Cardiac muscle cell (in vitro differentiated cells and primary cell): Measurements from ENCODE around the gene CXCL17. TPM values are rescaled to one million over a fixed set of nuclear protein-coding genes. Genes with fewer than 3 reads are reported as not detected.

Experiments
- DNase-seq, 2 donors: peaks; one replicate each; pipeline versions ENCODE4 v3.0.0 to v3.0.0-alpha.2; 2010 to 2017; ENCODE audit warnings: low read depth in 1 of 2, low spot score in 1 of 2
- H3K27ac ChIP-seq: fragments of 200-600 bp; sonication (generic); 2 replicates; pipeline ENCODE4 v1.5.1; 2016
- H3K27me3 ChIP-seq: fragments of 200-600 bp; sonication (generic); 2 replicates; pipeline ENCODE4 v1.6.0; 2016; ENCODE audit warnings: control low read depth
- H3K36me3 ChIP-seq: fragments of 200-600 bp; sonication (generic); 2 replicates; pipeline ENCODE4 v1.5.1; 2016; ENCODE audit warnings: control low read depth
- H3K4me1 ChIP-seq: fragments of 200-600 bp; sonication (generic); 2 replicates; pipeline ENCODE4 v1.8.1; 2017; ENCODE audit warnings: low read depth, mild to moderate bottlenecking, mixed run types
- H3K4me3 ChIP-seq: fragments of 200-600 bp; sonication (generic); 2 replicates; pipeline ENCODE4 v1.5.1; 2016; ENCODE audit warnings: mild to moderate bottlenecking
- H3K9me3 ChIP-seq: fragments of 200-600 bp; sonication (generic); 2 replicates; pipeline ENCODE4 v1.5.1; 2017; ENCODE audit warnings: low read depth, mild to moderate bottlenecking, control low read depth
- polyA plus RNA-seq: library from polyadenylated mRNA; unstranded; fragments of >200 nt; fragmentation: Nextera tagmentation; extraction: Ambion mirVana; gene quantifications from 2 replicates; pipeline ENCODE4 v1.2.1, GENCODE V29; 2016
- total RNA-seq: library from RNA; depleted of rRNA; stranded (reverse); fragments of >200 nt; gene quantifications from 2 replicates; pipeline ENCODE4 v1.2.3, GENCODE V29; 2016
- TF ChIP-seq, protein P1 (sequence below): IDR thresholded peaks from 2 replicates; pipeline ENCODE4 v1.5.1; 2012; ENCODE audit warnings: low read depth, mild to moderate bottlenecking, low read length

The CXCL17 gene
- total and polyA plus RNA-seq, 2 experiments from 2014 or later, result 1.1 TPM; not detected in 1

DNA sequence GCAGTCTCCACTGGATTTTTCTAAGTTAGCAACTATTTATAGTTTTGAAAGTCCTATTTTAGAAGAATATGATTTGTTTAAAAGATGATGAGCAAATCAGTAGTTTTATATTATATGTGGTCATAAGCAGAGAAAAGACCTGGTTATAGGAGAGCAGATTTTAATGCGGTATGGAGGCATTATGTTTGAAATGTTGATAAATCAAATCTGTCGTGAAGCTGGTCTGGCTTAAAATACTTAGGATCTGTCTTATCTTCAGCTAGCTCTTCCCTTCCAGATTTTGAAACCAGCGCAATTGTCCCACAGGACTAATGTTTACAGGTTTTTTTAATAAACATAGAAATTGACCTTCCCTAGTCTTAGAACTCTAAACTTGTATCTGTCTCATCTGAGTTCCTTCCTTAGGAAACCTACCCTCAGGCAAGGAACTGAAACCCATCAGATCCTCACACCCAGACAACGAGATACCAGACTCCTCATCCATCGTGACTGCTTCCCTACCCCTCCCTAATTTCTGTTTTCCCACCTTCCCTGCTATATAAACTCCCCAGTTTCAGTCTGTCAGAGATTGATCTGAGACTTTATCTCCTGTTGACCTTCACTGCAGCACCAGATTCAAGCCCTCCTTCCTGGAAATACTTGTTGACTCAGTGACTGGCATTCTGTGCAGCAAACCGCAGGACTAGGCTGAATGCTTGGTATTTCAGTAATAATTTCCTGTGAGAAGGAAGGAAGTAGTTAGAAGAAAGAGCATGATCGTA is 37.8 kb upstream of the CXCL17 start:
- TF ChIP-seq, protein P1, sequence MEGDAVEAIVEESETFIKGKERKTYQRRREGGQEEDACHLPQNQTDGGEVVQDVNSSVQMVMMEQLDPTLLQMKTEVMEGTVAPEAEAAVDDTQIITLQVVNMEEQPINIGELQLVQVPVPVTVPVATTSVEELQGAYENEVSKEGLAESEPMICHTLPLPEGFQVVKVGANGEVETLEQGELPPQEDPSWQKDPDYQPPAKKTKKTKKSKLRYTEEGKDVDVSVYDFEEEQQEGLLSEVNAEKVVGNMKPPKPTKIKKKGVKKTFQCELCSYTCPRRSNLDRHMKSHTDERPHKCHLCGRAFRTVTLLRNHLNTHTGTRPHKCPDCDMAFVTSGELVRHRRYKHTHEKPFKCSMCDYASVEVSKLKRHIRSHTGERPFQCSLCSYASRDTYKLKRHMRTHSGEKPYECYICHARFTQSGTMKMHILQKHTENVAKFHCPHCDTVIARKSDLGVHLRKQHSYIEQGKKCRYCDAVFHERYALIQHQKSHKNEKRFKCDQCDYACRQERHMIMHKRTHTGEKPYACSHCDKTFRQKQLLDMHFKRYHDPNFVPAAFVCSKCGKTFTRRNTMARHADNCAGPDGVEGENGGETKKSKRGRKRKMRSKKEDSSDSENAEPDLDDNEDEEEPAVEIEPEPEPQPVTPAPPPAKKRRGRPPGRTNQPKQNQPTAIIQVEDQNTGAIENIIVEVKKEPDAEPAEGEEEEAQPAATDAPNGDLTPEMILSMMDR, result no peak
- Histone ChIP-seq H3K4me1 (no peaks in the 10 kb centered on the region), H3K27ac (no peak overlapping the region), H3K9me3 (no peaks in the 10 kb centered on the region), H3K4me3 (no peak overlapping the region), H3K36me3 (no peaks in the 10 kb centered on the region), H3K27me3 (no peaks in the 10 kb centered on the region)
- peak in 1 of 2 donors; percentile 74 for DNase-seq

DNA sequence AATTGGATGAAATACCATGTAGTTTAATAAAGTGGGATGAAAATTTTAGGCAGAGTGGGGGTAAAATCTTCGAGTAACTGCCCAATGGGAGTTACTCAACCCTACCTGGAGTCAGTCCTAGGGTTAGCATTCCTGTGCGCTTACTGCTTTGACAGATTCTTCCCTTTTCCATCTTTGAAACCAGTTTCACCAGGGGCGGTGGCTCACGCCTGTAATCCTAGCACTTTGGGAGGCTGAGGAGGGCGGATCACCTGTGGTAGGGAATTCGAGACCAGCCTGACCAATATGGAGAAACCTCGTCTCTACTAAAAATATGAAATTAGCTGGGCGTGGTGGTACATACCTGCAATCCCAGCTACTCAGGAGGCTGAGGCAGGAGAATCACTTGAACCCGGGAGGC is 37.0 kb upstream of the CXCL17 start:
- Histone ChIP-seq H3K36me3 (no peaks in the 10 kb centered on the region), H3K9me3 (no peaks in the 10 kb centered on the region), H3K4me1 (no peaks in the 10 kb centered on the region), H3K27me3 (no peaks in the 10 kb centered on the region), H3K27ac (no peak overlapping the region), H3K4me3 (no peak overlapping the region)
- TF ChIP-seq, protein P1, result no peak
- no peak for DNase-seq

DNA sequence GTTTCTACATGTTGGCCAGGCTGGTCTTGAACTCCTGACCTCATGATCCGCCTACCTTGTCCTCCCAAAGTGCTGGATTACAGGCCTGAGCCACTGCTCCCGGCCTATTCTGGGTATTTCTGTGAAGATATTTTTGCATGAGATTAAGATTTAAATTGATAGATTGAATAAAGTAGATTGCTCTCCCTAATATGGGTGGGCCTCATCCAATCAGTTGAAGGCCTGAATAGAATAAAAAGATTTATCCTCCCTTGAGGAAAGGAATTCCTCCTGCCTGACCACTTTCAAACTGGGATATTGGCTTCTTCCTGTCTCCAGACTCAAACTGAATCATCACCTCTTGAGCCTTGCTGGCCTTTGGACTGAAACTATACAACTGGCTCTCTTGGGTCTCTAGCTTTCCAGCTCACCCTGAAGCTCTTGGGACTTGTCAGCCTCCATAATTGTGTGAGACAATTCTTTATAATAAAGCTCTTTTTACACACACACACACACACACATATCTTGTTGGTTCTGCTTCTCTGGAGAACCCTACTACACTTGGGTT is 36.1 kb upstream of the CXCL17 start:
- Histone ChIP-seq H3K27me3 (no peaks in the 10 kb centered on the region), H3K9me3 (no peaks in the 10 kb centered on the region), H3K4me1 (no peaks in the 10 kb centered on the region), H3K4me3 (no peak overlapping the region), H3K27ac (no peak overlapping the region), H3K36me3 (no peaks in the 10 kb centered on the region)
- TF ChIP-seq, protein P1, result no peak
- no peak for DNase-seq

DNA sequence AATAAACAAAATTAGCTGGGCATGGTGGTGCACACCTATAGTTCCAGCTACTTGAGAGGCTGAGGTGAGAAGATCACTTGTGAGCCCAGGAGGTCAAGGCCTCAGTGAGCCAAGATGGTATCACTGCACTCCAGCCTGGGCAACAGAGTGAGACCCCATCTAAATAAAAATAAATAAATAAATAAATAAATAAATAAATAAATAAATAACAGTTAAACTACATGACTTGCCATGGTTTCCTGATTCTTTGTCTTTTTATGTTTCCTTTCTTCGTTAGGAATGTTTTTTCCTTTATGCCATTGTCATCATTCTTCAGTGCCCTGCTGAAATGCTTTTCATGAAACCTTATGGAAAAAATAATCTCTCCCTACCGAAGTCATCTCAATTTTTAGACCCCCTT is 35.2 kb upstream of the CXCL17 start:
- no peaks in the 10 kb centered on the region for H3K36me3 ChIP-seq
- H3K27me3 ChIP-seq, result no peaks in the 10 kb centered on the region
- no peaks in the 10 kb centered on the region for H3K4me1 ChIP-seq
- H3K4me3 ChIP-seq, result no peak overlapping the region
- H3K9me3 ChIP-seq, result no peaks in the 10 kb centered on the region
- H3K27ac ChIP-seq, result no peak overlapping the region
- DNase-seq, result no peak
- TF ChIP-seq, protein P1, result no peak

DNA sequence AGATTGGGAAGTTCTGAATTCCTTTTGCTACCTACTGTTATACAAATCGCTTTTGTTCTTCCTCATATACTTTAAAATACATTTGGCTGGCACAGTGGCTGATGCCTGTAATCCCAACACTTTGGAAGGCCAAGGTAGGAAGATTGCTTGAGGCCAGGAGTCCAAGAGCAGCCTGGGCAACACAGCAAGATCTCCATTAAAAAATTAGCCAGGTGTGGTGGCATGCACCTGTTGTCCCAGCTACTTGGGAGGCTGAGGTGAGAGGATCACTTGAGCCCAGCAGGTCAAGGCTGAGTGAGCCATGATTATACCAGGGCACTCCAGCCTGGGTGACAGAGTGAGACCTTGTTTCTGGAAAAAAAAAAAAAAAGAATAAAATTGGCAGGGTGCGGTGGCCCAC is 34.4 kb upstream of the CXCL17 start:
- Histone ChIP-seq H3K27me3 (no peaks in the 10 kb centered on the region), H3K9me3 (no peaks in the 10 kb centered on the region), H3K36me3 (no peaks in the 10 kb centered on the region), H3K27ac (no peak overlapping the region), H3K4me3 (no peak overlapping the region), H3K4me1 (no peaks in the 10 kb centered on the region)
- DNase-seq, result no peak
- TF ChIP-seq, protein P1, result no peak
